NCI-H146 treated with DMSO at 0.1 percent for 48 hours (cell line): Measurements from ENCODE around the gene UVSSA.

Experiments
- DNase-seq: peaks from one replicate; lab custom pipeline; 2025; ENCODE audit not compliant: unreplicated experiment; lab: John Stamatoyannopoulos, UW

UVSSA gene

GRCh38 chr4:1406394-1406980 lies 59.5 kb downstream of the UVSSA start, which contains the start of gene NKX1-1:
NKX1-1 (minus strand) TSS chr4:1406442; CDS start chr4:1406442, 0 bp downstream.
- DNase-seq, result no peak

GRCh38 chr4:1406981-1407656 lies 60.1 kb downstream of the UVSSA start:
- DNase-seq, result no peak

GRCh38 chr4:1407657-1408333 lies 60.8 kb downstream of the UVSSA start:
- DNase-seq, result no peak

GRCh38 chr4:1408418-1408817 lies 61.4 kb downstream of the UVSSA start:
- DNase-seq, result no peak

GRCh38 chr4:1409079-1409478 lies 62.1 kb downstream of the UVSSA start:
- no peak for DNase-seq

- DNase-seq, result no peak
These were observed 62.8 kb downstream of the UVSSA start for GRCh38 chr4:1409491-1410425.

GRCh38 chr4:1410491-1411325 lies 63.7 kb downstream of the UVSSA start:
- no peak for DNase-seq

GRCh38 chr4:1411436-1412375 lies 64.7 kb downstream of the UVSSA start:
- DNase-seq, result no peak

GRCh38 chr4:1412376-1413203 lies 65.6 kb downstream of the UVSSA start:
- no peak for DNase-seq

GRCh38 chr4:1413204-1413663 lies 66.2 kb downstream of the UVSSA start:
- DNase-seq, result no peak

- no peak for DNase-seq
These were observed 66.9 kb downstream of the UVSSA start for GRCh38 chr4:1413687-1414479.

GRCh38 chr4:1414831-1415680 lies 68.0 kb downstream of the UVSSA start:
- DNase-seq, result no peak

- peak; percentile 31 for DNase-seq
These were observed 68.6 kb downstream of the UVSSA start for GRCh38 chr4:1415681-1415981.

- DNase-seq, result no peak
These were observed 69.3 kb downstream of the UVSSA start for GRCh38 chr4:1416051-1416947.

- DNase-seq, result no peak
These were observed 69.9 kb downstream of the UVSSA start for GRCh38 chr4:1416948-1417260.
